ENCODE data around the gene NPC1.

DNA sequence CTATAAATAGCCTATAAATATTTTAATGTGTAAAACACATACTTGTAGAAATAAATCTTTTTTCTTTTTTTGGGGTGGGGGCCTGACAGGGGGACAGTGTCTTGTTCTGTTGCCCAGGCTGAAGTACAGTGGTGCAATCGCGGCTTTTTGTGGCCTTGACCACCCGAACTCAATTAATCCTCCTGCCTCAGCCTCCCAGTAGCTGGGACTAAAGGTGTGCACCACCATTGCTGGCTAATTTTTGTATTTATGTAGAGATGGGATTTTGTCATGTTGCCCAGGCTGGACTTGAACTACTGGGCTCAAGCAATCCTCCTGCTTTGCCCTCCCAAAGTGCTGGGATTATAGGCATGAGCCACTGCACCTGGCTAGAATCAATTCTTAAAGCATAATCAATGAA lies 37.6 kb downstream of the NPC1 start:
- TF ChIP-seq CTCF (IDR thresholded peaks at IDR 0.05) (no peak), POLR2AphosphoS5 (IDR thresholded peaks at IDR 0.05) (no peak), POLR2A (IDR thresholded peaks at IDR 0.05) (no peak), EP300 (IDR thresholded peaks at IDR 0.05) (no peak)

Data from stomach (tissue), 4 donors.